Muscle layer of colon (tissue), 2 donors: ENCODE measurements around the gene SYS1.

ENCODE experiments used
- H3K27ac ChIP-seq: one replicate; pipeline ENCODE4 v1.7.0; 2013; ENCODE audit warnings: low read depth, mild to moderate bottlenecking, low read length, moderate library complexity
- H3K27me3 ChIP-seq, 2 donors: one replicate each; pipeline ENCODE4 v1.7.0; 2013; ENCODE audit warnings: low read length in 2 of 2, mild to moderate bottlenecking in 2 of 2; ENCODE audit not compliant: insufficient read depth in 2 of 2, control insufficient read depth in 1 of 2
- H3K36me3 ChIP-seq: one replicate; pipeline ENCODE4 v1.7.0; 2013; ENCODE audit warnings: mild to moderate bottlenecking, low read length; ENCODE audit not compliant: insufficient read depth
- H3K4me1 ChIP-seq: one replicate; pipeline ENCODE4 v1.7.0; 2013; ENCODE audit warnings: mild to moderate bottlenecking, low read length; ENCODE audit not compliant: insufficient read depth
- H3K4me3 ChIP-seq, 2 donors: one replicate each; pipeline ENCODE4 v1.7.0; 2013; ENCODE audit warnings: low read length in 2 of 2, low read depth in 1 of 2, mild to moderate bottlenecking in 1 of 2, moderate library complexity in 1 of 2
- H3K9ac ChIP-seq: one replicate; pipeline ENCODE4 v1.7.0; 2013; ENCODE audit warnings: low read length
- H3K9me3 ChIP-seq: one replicate; pipeline ENCODE4 v1.7.0; 2013; ENCODE audit warnings: mild to moderate bottlenecking, low read length
- donor health status: abdominal sarcoma.
- donor health status: Adenocarcinoma of cecum.

Gene SYS1

DNA sequence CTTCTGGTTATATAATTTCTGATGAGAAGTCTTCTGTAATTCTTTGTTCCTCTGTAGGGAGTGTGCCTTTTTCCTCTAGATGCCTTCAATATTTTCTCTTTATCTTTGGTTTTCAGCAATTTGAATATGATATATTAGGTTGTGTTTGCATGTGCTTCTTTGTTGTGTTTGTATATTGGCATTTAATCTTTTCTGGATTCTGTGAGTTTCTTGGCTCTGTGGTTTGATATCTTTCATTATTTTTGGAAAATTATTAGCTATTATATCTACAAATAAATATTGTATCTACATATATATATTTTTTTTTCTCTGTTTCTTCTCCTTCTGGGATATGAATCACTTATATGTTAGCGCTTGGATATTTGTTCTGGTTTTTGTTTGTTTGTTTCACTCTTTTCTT lies 36.1 kb downstream of the SYS1 start:
- no peaks in the 10 kb centered on the region for H3K4me1 ChIP-seq
- H3K9me3 ChIP-seq: no peaks in the 10 kb centered on the region
- H3K27me3 ChIP-seq: no peaks in the 10 kb centered on the region
- H3K27ac ChIP-seq: no peak overlapping the region
- H3K9ac ChIP-seq: no peak overlapping the region
- H3K36me3 ChIP-seq: peaks cover 4% of the 10 kb centered on the region
- no peak overlapping the region for H3K4me3 ChIP-seq

DNA sequence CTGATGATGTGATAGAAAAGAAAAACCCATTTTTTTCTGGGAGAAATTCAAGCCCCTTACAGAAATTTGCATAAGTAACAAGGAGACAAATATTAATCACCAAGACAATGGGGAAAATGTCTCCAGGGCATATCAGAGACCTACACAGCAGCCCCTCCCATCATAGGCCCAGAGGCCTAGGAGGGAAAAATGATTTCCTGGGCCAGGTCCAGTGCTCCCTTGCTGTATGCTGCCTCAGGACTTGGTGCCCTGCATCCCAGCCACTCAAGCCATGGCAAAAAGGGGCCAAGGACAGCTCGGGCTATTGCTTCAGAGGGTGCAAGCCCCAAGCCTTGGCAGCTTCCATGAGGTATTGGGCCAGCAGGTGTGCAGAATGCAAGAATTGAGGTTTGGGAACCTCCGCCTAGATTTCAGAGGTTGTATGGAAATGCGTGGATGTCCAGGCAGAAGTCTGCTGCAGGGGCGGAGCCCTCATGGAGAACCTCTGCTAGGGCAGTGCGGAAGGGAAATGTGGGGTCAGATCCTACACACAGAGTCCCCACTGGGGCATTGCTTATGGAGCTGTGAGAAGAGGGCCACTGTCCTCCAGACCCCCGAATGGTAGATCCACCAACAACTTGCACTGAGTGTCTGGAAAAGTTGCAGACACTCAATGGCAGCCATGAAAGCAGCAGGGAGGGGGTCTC lies 37.5 kb downstream of the SYS1 start:
- no peak overlapping the region for H3K9ac ChIP-seq
- no peak overlapping the region for H3K4me3 ChIP-seq
- no peaks in the 10 kb centered on the region for H3K4me1 ChIP-seq
- H3K27me3 ChIP-seq: no peaks in the 10 kb centered on the region
- no peaks in the 10 kb centered on the region for H3K36me3 ChIP-seq
- H3K9me3 ChIP-seq: no peaks in the 10 kb centered on the region
- H3K27ac ChIP-seq: no peak overlapping the region

DNA sequence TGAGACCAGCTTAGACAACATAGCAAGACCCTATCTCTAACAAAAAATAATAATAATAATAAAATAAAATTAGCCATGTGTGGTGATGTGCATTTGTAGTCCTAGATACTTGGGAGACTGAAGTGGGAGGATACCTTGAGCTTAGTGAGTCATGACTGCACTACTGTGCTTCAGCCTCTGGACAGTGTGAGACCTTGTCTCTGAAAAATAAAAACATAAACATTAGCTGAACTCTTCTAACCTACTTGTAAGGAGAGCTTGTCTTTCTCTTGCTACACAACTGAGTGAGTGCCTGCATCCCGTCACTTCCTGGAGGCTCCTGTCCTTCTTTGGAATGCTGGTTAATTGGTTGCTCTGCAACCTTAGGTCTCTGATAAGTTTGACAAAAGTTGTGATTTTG lies 40.0 kb downstream of the SYS1 start:
- H3K27ac ChIP-seq: no peak overlapping the region
- H3K9ac ChIP-seq: no peak overlapping the region

DNA sequence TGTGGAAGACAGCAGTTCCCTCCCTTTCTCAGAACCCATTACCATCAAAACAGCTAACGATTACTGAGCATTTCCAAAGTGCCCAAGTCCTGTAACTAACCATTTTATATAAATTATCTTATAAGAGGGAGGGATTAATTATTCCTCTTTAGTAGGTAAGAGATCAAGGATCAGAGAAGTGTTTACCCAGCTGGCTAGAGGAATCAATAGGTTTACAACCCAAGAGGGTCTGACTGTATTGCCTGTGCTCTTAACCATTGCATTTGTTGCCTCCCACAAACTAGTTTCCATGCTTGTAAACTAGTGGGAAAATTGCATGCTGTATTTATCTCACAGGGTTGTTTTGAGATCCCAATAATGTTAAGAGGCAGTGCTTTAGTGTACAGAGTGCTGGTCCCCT lies 41.5 kb downstream of the SYS1 start:
- no peak overlapping the region for H3K4me3 ChIP-seq
- H3K9me3 ChIP-seq: no peaks in the 10 kb centered on the region
- H3K27me3 ChIP-seq: no peaks in the 10 kb centered on the region
- H3K36me3 ChIP-seq: peaks cover 7% of the 10 kb centered on the region
- no peak overlapping the region for H3K9ac ChIP-seq
- no peak overlapping the region for H3K27ac ChIP-seq
- peaks cover 15% of the 10 kb centered on the region for H3K4me1 ChIP-seq

More for the DNA sequence above, 40.0 kb downstream of the SYS1 start:
- H3K4me1 ChIP-seq: peaks cover 5% of the 10 kb centered on the region
- H3K27me3 ChIP-seq: no peaks in the 10 kb centered on the region
- no peaks in the 10 kb centered on the region for H3K9me3 ChIP-seq
- no peak overlapping the region for H3K4me3 ChIP-seq
- H3K36me3 ChIP-seq: no peaks in the 10 kb centered on the region

DNA sequence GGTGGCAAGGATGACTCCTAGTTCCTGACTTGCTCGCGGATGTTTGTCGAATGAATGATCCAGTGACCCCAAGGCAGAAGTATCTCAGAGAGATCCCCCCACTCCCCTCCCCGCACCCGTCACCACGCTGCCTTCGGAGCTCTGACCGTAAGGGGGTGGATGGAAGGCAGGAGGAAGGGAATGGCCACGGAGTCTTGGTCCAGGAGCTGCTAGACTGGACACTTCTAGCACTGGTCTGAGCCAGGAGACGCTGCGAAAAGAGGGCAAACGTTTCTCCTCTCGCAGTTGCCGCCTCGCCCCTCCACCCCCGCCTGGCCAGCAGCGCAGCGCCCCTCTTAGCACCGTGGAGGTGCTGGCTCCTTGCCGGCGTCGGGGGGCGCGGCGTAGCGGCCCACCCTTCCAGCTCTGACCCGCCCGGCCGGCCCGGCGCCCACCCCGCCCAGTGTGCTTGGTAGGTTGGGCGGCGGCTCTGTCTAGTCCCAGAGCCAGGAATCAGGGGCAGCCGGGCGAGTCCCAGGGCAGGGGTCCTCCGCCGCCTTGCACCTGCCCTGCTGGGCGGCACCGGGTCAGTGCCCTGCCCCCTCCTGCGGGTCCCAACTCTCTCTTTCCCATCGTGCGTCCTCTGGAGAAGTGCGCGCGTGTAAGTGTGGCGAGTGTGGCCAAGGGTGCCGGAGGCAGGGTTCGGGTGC lies 42.8 kb downstream of the SYS1 start:
- Histone ChIP-seq H3K4me1 (peaks cover 15% of the 10 kb centered on the region), H3K9me3 (no peaks in the 10 kb centered on the region), H3K9ac (peak overlapping the region; percentile 84), H3K27ac (peak overlapping the region; percentile 94), H3K4me3 (peak overlapping the region; percentile 72 to 82), H3K36me3 (peaks cover 20% of the 10 kb centered on the region), H3K27me3 (no peaks in the 10 kb centered on the region)

DNA sequence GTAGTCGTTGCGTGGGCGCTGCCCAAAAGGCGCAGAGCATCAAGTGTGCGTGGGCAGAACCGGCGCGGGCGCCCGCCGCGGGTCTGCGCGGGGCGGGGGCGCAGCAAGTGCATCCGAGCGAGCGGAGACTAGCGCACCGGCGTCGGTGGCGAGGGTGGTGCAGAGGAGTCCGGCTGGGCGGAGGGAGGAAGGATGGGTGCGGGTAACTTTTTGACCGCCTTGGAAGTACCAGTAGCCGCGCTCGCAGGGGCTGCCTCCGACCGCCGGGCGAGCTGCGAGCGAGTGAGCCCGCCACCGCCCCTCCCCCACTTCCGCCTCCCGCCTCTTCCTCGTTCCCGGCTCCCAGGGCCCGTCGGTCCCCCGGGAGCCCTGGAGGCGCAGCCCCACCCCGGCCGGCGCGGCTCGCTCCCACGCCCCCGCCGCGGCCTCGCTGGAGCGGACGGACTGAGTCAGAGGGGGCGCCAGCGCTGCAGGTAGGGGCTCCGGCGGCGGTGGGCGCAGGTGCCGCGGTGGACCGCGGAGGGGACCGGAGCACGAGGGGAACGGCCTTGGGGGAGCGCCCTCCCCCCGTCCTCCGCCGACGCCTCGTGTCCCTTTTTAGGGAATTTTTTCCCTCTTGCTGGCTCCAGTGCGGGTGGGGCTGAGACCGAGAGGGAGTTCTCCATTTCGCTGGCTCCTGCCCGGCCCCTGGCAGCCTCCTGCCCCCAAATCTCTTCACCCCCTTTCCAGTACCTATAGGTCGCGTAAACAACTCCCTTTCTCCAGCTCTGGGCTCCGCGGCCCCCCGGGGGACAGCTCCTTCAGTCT lies 43.5 kb downstream of the SYS1 start:
- H3K9me3 ChIP-seq: no peaks in the 10 kb centered on the region
- H3K36me3 ChIP-seq: peaks cover 28% of the 10 kb centered on the region
- H3K27ac ChIP-seq: peak overlapping the region; percentile 94
- peak overlapping the region; percentile 55 for H3K9ac ChIP-seq
- H3K4me1 ChIP-seq: peaks cover 15% of the 10 kb centered on the region
- H3K27me3 ChIP-seq: no peaks in the 10 kb centered on the region
- peak overlapping the region; percentile 72 to 82 for H3K4me3 ChIP-seq

DNA sequence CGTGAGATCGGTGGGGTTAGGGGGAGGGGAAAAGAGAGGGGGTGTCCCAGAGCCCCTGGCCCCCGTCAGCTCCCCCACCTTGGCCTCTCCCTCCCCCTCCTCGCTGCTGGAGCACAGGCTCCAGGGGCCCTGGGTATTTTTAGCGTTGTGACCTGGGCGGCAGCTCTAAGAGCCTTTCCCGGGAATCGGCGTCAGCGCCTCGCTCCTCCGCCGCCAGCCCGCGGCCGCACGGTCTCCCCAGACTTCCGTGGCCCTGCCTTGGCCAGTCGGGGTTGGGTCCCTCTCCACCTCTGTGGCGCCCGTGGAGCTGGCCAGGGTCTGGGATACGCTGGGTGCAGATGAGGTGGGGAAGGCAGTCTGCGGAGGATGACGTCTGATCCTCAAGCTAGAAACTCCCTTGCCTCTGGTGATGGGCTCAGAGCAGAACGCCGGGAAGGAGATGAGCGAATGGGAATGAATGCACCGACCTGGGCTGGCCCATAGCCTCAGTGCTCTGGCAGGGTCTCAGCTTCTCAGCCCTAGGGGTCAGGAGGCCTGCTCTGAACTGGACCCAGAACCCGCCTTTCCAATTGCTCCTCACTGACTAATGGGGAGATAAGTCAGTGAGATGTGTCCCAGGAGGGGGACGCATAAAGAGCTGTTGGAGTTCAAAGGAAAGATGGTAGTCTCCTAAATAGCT lies 44.2 kb downstream of the SYS1 start:
- no peaks in the 10 kb centered on the region for H3K9me3 ChIP-seq
- peak overlapping the region; percentile 94 for H3K27ac ChIP-seq
- peaks cover 35% of the 10 kb centered on the region for H3K36me3 ChIP-seq
- H3K9ac ChIP-seq: peak overlapping the region; percentile 55
- peaks cover 15% of the 10 kb centered on the region for H3K4me1 ChIP-seq
- peak overlapping the region; percentile 72 to 82 for H3K4me3 ChIP-seq
- no peaks in the 10 kb centered on the region for H3K27me3 ChIP-seq

DNA sequence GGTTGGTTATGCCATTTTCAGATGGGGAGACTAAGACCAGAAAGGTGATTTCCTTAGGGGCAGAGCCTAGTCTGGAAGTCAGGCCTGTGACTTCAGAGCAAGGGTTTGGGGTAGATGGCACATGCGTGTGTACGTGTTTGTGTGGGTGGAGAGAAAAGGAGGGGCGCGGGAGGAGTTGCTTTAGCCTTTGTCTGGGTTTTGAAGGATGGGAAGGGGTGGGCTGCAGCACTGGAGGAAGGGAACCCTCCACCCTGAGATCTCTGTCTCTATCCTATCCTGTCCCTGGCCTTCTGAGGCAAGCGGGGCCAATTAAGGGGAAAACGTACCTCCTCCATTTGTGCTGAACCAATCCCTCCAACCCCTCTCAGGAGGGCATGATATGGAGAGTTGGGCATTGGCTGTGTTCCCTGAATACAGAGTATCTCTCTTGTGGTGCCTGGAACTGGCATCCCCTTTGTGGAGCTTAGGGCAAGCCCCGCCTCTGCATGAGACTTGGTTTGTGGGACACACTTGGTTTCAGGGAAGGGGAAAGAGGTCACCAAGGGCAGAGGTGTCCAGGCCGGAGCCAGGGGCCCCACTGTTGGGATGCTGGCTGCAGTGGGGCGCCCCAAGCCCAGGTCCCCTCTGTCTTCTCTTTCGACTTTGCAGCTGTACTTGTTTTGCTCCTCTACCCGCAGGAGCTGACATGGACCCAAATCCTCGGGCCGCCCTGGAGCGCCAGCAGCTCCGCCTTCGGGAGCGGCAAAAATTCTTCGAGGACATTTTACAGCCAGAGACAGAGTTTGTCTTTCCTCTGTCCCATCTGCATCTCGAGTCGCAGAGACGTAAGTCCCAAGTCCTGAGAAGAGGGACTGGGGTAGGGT lies 45.1 kb downstream of the SYS1 start, which contains the start of gene DBNDD2:
DBNDD2 (plus strand) TSS at position 507 of the 863 bp plus-strand sequence; CDS start at position 686, 179 bp downstream.
- H3K27me3 ChIP-seq: no peaks in the 10 kb centered on the region
- peak within 1 kb of the TSS; percentile 94 for H3K27ac ChIP-seq
- H3K9me3 ChIP-seq: no peaks in the 10 kb centered on the region
- peaks cover 15% of the 10 kb centered on the region for H3K4me1 ChIP-seq
- H3K9ac ChIP-seq: peak within 1 kb of the TSS; percentile 55
- peaks cover 40% of the 10 kb centered on the region for H3K36me3 ChIP-seq
- H3K4me3 ChIP-seq: peak within 1 kb of the TSS; percentile 72 to 82

DNA sequence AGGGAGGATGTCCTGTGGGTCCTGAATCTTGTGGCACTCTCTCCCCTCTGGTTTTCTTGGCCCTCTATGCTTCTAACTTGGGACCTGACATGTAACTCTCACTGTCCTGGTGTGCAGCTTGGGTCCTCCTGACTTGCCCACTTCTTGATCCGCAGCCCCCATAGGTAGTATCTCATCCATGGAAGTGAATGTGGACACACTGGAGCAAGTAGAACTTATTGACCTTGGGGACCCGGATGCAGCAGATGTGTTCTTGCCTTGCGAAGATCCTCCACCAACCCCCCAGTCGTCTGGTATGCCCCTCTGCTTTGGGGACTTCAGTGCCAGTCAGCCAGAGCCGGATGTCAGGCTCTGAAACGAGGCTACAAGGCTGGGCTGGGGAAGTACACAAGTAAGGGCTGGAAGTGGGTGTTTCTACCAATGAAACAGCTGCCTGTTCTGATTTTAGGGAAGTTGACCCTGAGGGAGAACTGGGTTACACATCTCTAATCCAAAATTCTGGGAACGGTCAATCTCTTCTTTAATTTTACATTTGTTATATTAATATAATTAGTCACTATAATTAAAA lies 45.8 kb downstream of the SYS1 start:
- H3K4me3 ChIP-seq: peak overlapping the region in 1 of 2 donors; percentile 72

DNA sequence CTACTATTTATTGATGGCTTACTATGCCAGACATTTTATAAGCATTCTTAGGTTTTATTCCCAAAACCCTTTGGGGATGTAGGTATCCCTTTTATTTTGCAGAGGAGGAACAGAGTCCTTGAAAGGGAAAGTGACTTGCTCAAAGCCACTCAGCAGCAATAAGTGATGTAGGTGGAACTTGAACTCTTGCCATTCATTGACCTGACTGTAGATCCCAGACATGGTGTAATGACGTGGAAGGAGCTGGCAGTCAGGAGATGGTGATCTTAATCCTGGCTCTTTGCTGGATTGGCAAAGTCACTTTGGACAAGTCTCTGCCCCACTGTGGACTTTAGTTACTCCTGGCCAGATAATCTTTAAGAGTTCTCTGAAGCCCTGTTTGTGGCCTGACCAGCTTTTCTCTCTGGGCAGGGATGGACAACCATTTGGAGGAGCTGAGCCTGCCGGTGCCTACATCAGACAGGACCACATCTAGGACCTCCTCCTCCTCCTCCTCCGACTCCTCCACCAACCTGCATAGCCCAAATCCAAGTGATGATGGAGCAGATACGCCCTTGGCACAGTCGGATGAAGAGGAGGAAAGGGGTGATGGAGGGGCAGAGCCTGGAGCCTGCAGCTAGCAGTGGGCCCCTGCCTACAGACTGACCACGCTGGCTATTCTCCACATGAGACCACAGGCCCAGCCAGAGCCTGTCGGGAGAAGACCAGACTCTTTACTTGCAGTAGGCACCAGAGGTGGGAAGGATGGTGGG lies 46.7 kb downstream of the SYS1 start:
- H3K4me3 ChIP-seq: no peak overlapping the region
- H3K9ac ChIP-seq: no peak overlapping the region
- no peak overlapping the region for H3K27ac ChIP-seq
- no peaks in the 10 kb centered on the region for H3K27me3 ChIP-seq
- peaks cover 40% of the 10 kb centered on the region for H3K36me3 ChIP-seq
- H3K9me3 ChIP-seq: no peaks in the 10 kb centered on the region
- peaks cover 15% of the 10 kb centered on the region for H3K4me1 ChIP-seq

More for the DNA sequence above, 45.8 kb downstream of the SYS1 start:
- peaks cover 15% of the 10 kb centered on the region for H3K4me1 ChIP-seq
- H3K36me3 ChIP-seq: peaks cover 40% of the 10 kb centered on the region
- peak overlapping the region; percentile 94 for H3K27ac ChIP-seq
- H3K9ac ChIP-seq: no peak overlapping the region
- no peaks in the 10 kb centered on the region for H3K9me3 ChIP-seq
- H3K27me3 ChIP-seq: no peaks in the 10 kb centered on the region
